Measurements from ENCODE around the gene PYCARD.

PYCARD gene

DNA sequence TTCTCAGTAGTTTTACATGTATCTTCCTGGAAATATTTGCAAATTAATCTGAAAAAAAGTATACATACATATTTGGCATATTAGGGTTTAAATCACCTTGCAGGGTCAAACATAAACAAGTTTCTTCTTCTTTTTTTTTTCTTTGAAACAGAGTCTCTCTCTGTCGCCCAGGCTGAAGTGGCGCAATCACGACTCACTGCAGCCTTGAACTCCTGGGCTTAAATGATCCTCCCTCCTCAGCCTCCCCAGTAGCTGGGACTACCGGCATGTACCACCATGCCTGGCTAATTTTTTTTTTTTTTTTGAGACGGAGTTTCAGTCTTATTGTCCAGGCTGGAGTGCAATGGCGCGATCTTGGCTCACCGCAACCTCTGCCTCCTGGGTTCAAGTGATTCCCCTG lies 35.2 kb downstream of the PYCARD start:
- Histone ChIP-seq H3K27me3 (no peaks in the 10 kb centered on the region), H3K9ac (no peak overlapping the region), H3K27ac (no peak overlapping the region), H3K4me2 (no peak overlapping the region), H3K4me1 (no peaks in the 10 kb centered on the region), H3K36me3 (no peaks in the 10 kb centered on the region), H4K20me1 (no peaks in the 10 kb centered on the region), H3K9me3 (replicated peaks in 1 of 11) (no peaks in the 10 kb centered on the region), H3K4me3 (no peak overlapping the region)
- TF ChIP-seq Cebpa-rat (IDR thresholded peaks at IDR 0.05): no peak

DNA sequence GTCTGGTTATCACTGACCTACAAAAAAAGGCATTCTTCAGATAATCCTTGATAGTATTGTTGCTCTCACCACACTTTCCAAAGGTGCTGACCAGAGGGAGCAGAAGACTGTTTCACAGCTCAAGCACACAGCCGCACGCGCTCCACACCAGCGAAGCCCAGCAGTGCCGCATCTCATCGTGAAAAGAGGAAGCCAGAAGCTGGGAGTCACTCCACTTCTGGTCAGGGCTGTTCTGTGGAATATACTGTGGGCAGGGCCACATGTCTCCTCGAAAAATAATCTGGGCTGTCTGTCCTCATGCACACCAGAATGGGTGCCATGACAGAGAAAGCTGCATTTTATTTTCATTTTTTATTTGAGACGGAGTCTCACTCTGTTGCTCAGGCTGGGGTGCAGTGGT lies 45.4 kb downstream of the PYCARD start:
- Histone ChIP-seq H4K20me1 (no peaks in the 10 kb centered on the region), H3K9me3 (replicated peaks in 1 of 11) (no peaks in the 10 kb centered on the region), H3K4me3 (no peak overlapping the region), H3K4me2 (peak overlapping the region in 9 of 11 experiments; percentile 3 to 83 (median 30); a peak in 13 of 22 replicates), H3K27me3 (no peaks in the 10 kb centered on the region), H3K9ac (0 out of 22 replicates have a peak overlapping the region, but pooled peaks of 1 of the 11 experiments have one; percentile 2), H3K36me3 (no peaks in the 10 kb centered on the region), H3K27ac (no peak overlapping the region), H3K4me1 (peaks cover 0 to 21% (median 13%) of the 10 kb centered on the region in 10 experiments; a peak in 14 of 20 replicates)
- no peak for TF ChIP-seq Cebpa-rat (IDR thresholded peaks at IDR 0.05)
